Measurements from ENCODE around the gene ASCC2.

GRCh38 chr22:29806196-29806595 is 31.9 kb downstream of the ASCC2 start:
- TF ChIP-seq EZH2 (IDR thresholded peaks at IDR 0.05; ENCODE audit: insufficient read depth, poor library complexity, severe bottlenecking) (no peak), EZH2phosphoT487 (IDR thresholded peaks at IDR 0.05; ENCODE audit: insufficient read depth, low read depth) (no peak)

All from GM23248 (cell line).